BLaER1 (cell line): ENCODE results near the gene CDH23.

Source experiments
- H3K27ac ChIP-seq: shearing (Covaris generic); formaldehyde crosslinking; 2 replicates; pipeline ENCODE4 v1.8.1; 2022
- H3K27me3 ChIP-seq: shearing (Covaris generic); formaldehyde crosslinking; 2 replicates; pipeline ENCODE4 v1.8.1; 2022
- H3K36me3 ChIP-seq: shearing (Covaris generic); formaldehyde crosslinking; 2 replicates; pipeline ENCODE4 v1.8.1; 2022
- H3K4me1 ChIP-seq: shearing (Covaris generic); formaldehyde crosslinking; 2 replicates; pipeline ENCODE4 v1.8.1; 2022
- H3K4me2 ChIP-seq: shearing (Covaris generic); formaldehyde crosslinking; 2 replicates; pipeline ENCODE4 v1.8.1; 2022
- H3K4me3 ChIP-seq: shearing (Covaris generic); formaldehyde crosslinking; 2 replicates; pipeline ENCODE4 v1.8.1; 2022
- H3K9ac ChIP-seq: shearing (Covaris generic); formaldehyde crosslinking; 2 replicates; pipeline ENCODE4 v1.8.1; 2022
- H3K9me3 ChIP-seq: shearing (Covaris generic); formaldehyde crosslinking; 2 replicates; pipeline ENCODE4 v1.8.1; 2022
- H4K20me1 ChIP-seq: shearing (Covaris generic); formaldehyde crosslinking; 2 replicates; pipeline ENCODE4 v1.8.1; 2022
- Cebpa-rat ChIP-seq: shearing (Covaris generic); IDR thresholded peaks from 2 replicates; pipeline ENCODE4 v1.8.1; 2022

Gene CDH23

DNA sequence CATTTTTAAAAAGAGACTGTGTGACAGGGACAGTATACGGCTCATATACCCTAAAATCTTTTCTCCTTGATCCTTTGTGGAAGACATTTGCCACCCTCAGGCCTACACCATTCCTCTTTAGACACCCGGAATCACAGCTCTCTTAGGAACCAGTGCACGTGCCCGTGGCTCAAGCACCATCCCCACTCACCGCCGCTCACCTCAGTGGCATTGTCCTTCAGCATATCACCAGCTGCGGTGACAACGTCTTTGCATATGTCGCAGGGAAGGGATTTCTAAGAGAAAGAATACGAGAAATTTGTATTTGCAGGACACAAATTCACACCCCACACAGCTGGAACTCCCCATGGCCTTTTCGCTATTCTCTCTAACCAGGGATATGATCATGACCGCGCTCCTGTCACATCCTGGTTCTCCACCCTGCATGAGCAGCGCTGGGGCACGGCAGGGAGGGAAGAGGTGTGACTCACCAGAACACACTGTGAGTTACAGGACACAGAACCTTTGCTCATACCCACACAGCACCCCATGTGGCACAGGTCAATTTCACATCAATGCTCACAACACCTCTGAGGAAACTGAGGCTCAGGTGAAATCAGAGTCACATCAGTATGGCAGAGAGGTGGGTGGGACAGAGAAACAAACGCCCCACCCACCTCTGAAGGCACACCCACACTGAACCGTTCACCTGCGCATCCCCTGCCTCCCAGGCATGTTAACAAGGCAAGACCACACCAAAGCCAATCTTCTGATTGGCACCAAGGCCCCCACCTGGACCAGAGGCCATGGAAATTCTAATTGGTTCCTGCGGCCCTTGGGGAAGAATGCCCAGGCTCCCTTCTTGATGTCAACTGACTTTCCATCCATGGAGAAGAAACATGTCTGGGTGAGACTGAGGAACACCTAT lies 435.2 kb downstream of the CDH23 start:
- no peaks in the 10 kb centered on the region for H3K9me3 ChIP-seq
- peaks cover 99% of the 10 kb centered on the region for H4K20me1 ChIP-seq
- no peak for TF ChIP-seq Cebpa-rat
- peaks cover 70% of the 10 kb centered on the region for H3K36me3 ChIP-seq
- no peak overlapping the region for H3K4me3 ChIP-seq
- peaks cover 39% of the 10 kb centered on the region for H3K4me1 ChIP-seq
- H3K4me2 ChIP-seq, result no peak overlapping the region
- H3K9ac ChIP-seq, result no peak overlapping the region
- H3K27ac ChIP-seq, result no peak overlapping the region
- 0 out of 2 replicates have a peak, but pooled peaks cover 4% of the 10 kb centered on the region for H3K27me3 ChIP-seq

DNA sequence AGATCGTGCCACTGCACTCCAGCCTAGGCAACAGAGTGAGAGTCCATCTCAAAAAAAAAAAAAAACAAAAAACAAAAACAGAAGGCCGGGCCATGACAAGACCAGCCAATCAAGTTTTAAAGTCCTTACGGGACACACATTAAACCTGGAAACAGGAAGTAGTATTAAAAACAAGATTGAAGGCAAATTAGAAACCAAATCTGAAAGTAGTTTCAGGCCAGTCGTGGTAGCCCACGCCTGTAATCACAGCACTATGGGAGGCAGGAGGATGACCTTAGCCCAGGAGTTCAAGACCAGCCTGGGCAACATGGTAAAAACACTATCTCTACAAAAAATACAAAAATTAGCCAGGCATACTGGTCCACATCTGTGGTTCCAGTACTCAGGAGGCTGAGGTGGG lies 436.2 kb downstream of the CDH23 start:
- H3K27me3 ChIP-seq, result peaks cover 8% of the 10 kb centered on the region; the same call in 1 of the 2 replicates
- H3K9ac ChIP-seq, result no peak overlapping the region
- peak overlapping the region; percentile 48; the same call in 1 of the 2 replicates for H3K4me2 ChIP-seq
- H4K20me1 ChIP-seq, result peaks cover 100% of the 10 kb centered on the region
- H3K27ac ChIP-seq, result no peak overlapping the region
- peaks cover 65% of the 10 kb centered on the region for H3K36me3 ChIP-seq
- H3K4me3 ChIP-seq, result no peak overlapping the region
- peaks cover 50% of the 10 kb centered on the region for H3K4me1 ChIP-seq
- TF ChIP-seq Cebpa-rat, result no peak
- no peaks in the 10 kb centered on the region for H3K9me3 ChIP-seq

DNA sequence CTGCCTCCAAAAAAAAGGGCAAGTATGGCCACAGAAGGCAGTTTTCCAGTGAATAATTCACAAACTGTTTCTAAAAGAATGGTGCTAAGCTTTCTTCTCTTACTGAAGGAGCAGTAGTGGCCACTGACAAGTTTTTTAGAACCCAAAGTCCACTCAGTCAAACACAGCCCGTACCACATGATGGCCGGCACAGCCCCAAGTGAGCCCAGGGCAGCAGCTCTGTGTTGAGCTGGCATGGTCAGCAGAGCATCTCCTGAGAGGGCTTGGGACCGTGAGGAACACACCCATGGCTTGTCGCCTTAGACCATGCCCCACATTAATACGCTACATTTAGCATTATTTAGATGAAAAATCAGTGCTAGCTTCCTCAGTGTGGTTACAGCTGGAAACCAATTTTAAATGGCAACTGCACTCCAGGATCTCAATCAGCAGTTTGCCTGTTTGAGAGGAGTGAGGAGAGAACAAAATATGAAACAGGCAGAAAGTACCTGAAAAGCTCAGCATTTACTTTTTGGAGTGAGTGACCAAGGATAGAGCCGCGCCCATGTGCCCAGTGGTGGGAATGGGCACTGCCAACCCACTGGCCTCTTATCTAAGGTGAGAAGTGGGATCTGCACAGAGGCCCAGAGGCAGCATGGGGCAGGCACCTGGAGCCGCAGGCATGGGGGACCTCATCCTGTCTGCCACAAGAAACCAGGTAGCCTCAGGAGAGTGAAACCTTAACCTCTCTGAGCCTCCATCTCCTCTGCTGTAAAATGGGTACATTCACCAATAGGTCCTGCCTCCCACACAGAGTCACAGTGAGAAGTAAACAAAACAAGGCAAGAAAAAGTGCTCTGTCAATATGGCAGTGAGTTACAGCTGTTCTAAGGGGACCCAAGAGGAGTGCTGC lies 437.0 kb downstream of the CDH23 start:
- Histone ChIP-seq H3K4me3 (no peak overlapping the region), H3K4me1 (peaks cover 57% of the 10 kb centered on the region), H3K27me3 (peaks cover 9% of the 10 kb centered on the region; the same call in 1 of the 2 replicates), H3K4me2 (peak overlapping the region; percentile 48), H3K9ac (no peak overlapping the region), H3K36me3 (peaks cover 64% of the 10 kb centered on the region), H3K27ac (no peak overlapping the region), H3K9me3 (no peaks in the 10 kb centered on the region), H4K20me1 (peaks cover 100% of the 10 kb centered on the region)
- no peak for TF ChIP-seq Cebpa-rat

DNA sequence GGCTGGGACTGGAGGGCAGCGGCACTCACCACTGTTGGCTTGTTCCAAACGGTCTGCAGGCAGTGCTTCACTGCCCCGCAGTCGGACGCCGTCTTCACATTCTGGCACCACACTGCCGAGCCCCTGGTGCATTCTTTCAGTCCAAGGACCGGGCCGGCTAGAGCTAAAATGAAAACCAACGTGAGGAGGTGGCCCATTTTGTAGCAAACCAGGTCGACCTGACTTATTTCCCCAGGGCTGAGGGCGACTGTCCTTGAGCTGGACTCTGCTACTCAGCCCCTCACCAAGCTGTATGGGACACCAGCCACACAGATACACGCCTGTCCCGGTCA lies 437.6 kb downstream of the CDH23 start:
- Histone ChIP-seq H3K27ac (no peak overlapping the region), H3K9me3 (no peaks in the 10 kb centered on the region), H3K27me3 (peaks cover 9% of the 10 kb centered on the region; the same call in 1 of the 2 replicates), H3K9ac (no peak overlapping the region), H3K4me2 (peak overlapping the region; percentile 48), H4K20me1 (peaks cover 100% of the 10 kb centered on the region), H3K4me1 (peaks cover 64% of the 10 kb centered on the region), H3K36me3 (peaks cover 57% of the 10 kb centered on the region), H3K4me3 (no peak overlapping the region)
- TF ChIP-seq Cebpa-rat, result no peak

DNA sequence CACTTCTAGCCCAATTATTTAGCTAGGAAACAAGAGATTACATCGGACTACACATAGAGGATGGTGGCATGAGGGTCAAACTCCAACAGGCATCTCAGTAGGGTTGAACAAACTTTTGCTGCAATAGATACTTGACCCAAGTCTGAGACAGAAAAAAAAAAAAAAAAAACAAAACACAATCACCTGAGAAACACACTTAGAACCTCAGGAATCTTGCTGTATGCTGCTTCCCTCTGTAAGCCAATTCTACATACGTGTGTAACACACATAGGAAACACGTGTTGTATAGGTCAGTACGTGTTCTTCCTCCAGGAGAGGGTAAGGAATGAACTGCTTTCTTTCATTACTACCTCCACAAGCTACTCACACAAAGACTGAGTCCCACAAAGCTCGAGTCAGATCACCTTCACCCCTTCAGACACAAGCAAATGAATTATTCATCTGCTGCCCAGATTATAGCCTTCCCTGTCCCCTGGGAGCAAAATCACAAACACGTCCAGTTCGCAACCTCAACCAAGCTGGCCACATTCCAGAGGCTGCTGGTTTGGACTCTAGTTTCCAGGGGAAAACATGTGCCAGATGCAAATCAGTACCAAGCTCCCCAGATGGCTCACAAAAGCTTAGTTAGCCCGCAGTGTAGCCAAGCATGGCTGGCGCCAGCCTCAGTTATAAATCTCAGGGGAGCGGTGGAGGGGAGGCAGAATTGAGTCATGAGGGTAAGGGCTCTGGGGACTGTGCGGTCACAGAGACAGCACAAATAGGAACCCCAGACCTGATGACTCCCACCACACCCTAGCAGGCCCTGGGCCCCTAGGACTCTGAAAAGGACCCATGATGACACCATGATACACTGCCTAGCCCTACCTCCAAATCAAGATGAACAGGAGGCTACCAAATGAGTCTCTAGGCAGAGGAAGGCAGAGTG lies 439.2 kb downstream of the CDH23 start:
- TF ChIP-seq Cebpa-rat, result peak; percentile 53; the same call in 1 of the 2 replicates
- Histone ChIP-seq H3K36me3 (peaks cover 41% of the 10 kb centered on the region), H3K4me1 (peaks cover 80% of the 10 kb centered on the region), H4K20me1 (peaks cover 100% of the 10 kb centered on the region), H3K4me3 (peak overlapping the region; percentile 21; the same call in 1 of the 2 replicates), H3K27me3 (peaks cover 9% of the 10 kb centered on the region; the same call in 1 of the 2 replicates), H3K27ac (peak overlapping the region; percentile 55), H3K9me3 (no peaks in the 10 kb centered on the region), H3K4me2 (peak overlapping the region; percentile 87), H3K9ac (0 out of 2 replicates have a peak overlapping the region, but pooled peaks have one; percentile 0)

DNA sequence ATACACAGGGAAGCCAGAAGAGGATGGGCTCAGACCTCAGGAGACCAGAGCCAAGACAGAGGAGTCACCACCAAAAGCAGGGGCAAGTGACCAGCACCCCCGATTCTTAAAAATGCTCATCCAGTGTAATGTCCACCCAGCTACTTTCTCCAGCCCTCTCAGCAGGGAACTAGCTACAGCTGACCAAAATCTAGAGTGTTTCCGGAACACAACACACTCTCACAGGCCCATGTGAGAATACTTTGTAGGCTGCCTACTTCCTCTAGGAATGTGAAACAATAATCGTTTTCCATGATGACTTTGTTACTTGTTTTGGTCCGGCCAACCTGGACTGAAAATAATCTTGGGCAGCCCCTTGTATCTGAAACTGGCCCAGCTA lies 439.9 kb downstream of the CDH23 start:
- 0 out of 2 replicates have a peak overlapping the region, but pooled peaks have one; percentile 0 for H3K9ac ChIP-seq
- TF ChIP-seq Cebpa-rat, result no peak
- H3K4me3 ChIP-seq, result 0 out of 2 replicates have a peak overlapping the region, but pooled peaks have one; percentile 21
- H3K9me3 ChIP-seq, result no peaks in the 10 kb centered on the region
- peaks cover 35% of the 10 kb centered on the region for H3K36me3 ChIP-seq
- H3K27me3 ChIP-seq, result peaks cover 9% of the 10 kb centered on the region; the same call in 1 of the 2 replicates
- H4K20me1 ChIP-seq, result peaks cover 100% of the 10 kb centered on the region
- peak overlapping the region; percentile 55 for H3K27ac ChIP-seq
- H3K4me2 ChIP-seq, result peak overlapping the region; percentile 87
- H3K4me1 ChIP-seq, result peaks cover 86% of the 10 kb centered on the region

DNA sequence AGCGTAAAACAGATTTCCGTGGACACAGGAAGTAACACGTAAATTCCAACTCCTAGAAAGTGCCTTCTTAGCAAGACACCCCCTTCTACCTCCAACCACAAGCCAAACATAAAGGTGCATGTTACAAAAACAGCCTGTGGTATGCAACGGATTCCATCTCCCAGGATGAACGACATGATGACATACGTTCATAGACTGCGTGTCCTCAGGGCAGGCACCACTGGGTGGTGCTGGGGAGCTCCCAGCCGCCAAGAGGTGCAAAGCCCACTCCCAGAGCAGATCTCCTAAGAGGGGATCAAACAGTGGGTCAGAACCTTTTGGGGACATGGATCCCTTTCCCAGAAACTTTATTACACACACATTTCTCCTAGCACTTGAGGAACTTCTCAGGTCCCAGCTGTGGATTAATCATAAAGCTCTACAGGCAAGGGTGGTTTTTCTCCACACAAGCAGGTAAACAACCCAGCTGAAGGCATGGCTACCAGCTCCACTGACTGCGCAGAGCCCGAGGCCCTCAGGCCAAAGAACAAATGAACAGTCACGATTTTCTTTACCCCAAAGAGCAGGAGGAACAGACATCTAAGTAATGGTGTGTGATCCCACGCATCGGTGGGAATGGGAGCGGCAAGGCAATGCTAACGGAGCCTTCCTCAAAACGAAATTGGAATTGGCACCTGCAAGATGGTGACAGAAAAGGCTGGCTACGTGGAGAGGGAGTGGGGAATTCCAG lies 440.5 kb downstream of the CDH23 start:
- Histone ChIP-seq H4K20me1 (peaks cover 100% of the 10 kb centered on the region), H3K27me3 (peaks cover 9% of the 10 kb centered on the region; the same call in 1 of the 2 replicates), H3K4me3 (0 out of 2 replicates have a peak overlapping the region, but pooled peaks have one; percentile 21), H3K4me2 (peak overlapping the region; percentile 87), H3K9ac (no peak overlapping the region), H3K27ac (no peak overlapping the region), H3K4me1 (peaks cover 93% of the 10 kb centered on the region), H3K36me3 (peaks cover 28% of the 10 kb centered on the region), H3K9me3 (no peaks in the 10 kb centered on the region)
- TF ChIP-seq Cebpa-rat, result no peak
